ENCODE results near the gene BID.
"Not testable (repeated sequence)": the region's sequence is repeated elsewhere in the genome, so short reads cannot be mapped to it uniquely, and the experiment has no call there.

The BID gene

GRCh38 chr22:17698276-17698675, 76.0 kb downstream of the BID start:
- not testable (repeated sequence) for DNase-seq

GRCh38 chr22:17697196-17697595, 77.1 kb downstream of the BID start:
- not testable (repeated sequence) for DNase-seq

GRCh38 chr22:17695986-17696385, 78.3 kb downstream of the BID start:
- DNase-seq = no peak

- no peak for DNase-seq
Observed at GRCh38 chr22:17694752-17695151, 79.5 kb downstream of the BID start.

GRCh38 chr22:17694193-17694592, 80.1 kb downstream of the BID start:
- no peak for DNase-seq

- DNase-seq = no peak
Observed at GRCh38 chr22:17692841-17693240, 81.4 kb downstream of the BID start.

- DNase-seq = no peak
Observed at GRCh38 chr22:17684245-17684644, 90.0 kb downstream of the BID start.
